ENCODE results near the gene TMEM204.
A peak's percentile ranks its signal among the peaks of the same experiment; 100 is the strongest.

Gene TMEM204

GRCh38 chr16:1540556-1540855, 7.0 kb downstream of the TMEM204 start:
- no peak for DNase-seq

DNA sequence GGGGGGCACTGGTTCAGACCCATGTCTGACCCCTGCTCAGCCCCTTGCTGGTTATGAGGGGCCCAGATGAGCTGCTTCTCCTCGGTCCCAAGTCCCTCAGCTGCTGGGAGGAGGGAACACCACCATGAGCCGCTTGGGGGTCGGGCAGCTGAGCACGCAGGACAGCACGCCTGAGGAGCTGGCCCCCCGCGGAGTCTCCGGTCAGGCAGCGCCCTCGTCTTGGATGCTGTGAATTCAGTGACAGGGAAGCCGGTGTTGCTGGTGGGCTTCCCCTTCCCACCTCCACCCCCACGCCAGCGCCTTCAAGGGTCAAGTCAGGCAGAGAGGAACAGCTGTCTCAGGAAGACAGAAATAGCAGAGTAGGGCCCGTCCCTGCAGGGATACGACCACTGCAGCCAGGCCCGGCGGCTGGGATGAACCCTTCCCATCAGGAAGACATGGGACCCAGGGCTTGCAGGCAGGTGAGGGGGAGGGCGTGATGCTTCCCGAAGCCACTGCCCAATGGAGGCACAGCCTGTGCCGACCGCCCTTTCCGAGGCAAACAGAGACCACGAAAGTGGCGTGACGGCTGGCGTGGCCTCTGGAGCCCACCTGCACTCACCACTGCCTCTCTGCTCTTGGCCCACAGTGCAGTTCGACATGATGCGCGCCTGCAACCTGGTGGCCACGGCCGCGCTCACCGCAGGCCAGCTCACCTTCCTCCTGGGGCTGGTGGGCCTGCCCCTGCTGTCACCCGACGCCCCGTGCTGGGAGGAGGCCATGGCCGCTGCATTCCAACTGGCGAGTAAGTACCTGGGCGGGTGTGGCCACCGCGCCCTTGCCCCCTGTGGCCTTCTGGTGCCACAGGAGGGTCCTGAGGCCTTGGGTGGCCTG, 8.1 kb downstream of the TMEM204 start:
- DNase-seq: no peak

- DNase-seq: no peak
Measured at GRCh38 chr16:1542166-1542500, 8.7 kb downstream of the TMEM204 start.

- DNase-seq: no peak
Measured at GRCh38 chr16:1542533-1542932, 9.1 kb downstream of the TMEM204 start.

GRCh38 chr16:1543085-1543896, 9.8 kb downstream of the TMEM204 start:
- DNase-seq: no peak

- no peak for DNase-seq
Measured at GRCh38 chr16:1545044-1546040, 11.9 kb downstream of the TMEM204 start.

GRCh38 chr16:1546430-1546829, 13.0 kb downstream of the TMEM204 start:
- DNase-seq: no peak

GRCh38 chr16:1548233-1548632, 14.8 kb downstream of the TMEM204 start:
- DNase-seq: no peak

DNA sequence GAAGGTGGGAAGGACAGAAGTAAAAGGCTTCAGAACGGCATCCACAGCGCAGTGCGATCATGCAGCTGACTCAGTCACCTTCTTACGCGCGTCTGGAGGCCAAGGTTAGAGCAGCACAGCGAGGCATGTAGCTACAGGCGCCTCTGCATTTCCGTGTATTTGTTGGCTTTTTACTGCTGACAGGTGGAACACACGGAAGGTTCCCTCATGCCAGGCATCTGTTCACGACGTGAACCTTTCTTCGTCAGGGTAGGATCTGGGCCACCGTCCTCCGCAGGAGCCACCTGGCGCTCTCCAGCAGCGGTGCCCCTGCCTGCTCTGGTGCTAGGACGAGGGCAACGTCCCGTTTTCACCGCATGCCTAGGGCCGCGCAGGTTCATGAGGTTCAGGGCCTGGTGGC, 15.3 kb downstream of the TMEM204 start:
- DNase-seq: peak; percentile 55

GRCh38 chr16:1550069-1550468, 16.6 kb downstream of the TMEM204 start:
- no peak for DNase-seq

DNA sequence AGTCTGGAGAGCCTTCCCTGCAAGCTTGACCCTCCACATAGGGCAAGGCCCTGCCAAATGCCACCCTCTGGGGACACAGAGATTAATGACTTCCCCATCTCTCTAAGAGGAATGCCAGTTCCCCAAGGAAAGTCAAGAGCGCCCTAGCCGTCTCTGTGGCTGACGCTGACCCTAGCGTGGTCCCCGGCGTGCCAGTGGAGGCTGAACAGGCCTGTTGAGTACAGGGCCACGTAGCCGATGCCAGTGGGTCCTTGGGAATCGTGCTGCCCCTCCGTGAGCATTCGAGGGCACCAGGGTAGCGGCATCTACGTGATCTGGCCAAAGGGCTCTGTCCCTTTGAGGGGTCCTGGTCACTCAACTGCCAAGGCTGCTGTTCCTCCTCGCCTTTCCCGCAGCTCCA, 17.2 kb downstream of the TMEM204 start:
- DNase-seq: no peak

GRCh38 chr16:1551166-1551565, 17.7 kb downstream of the TMEM204 start:
- no peak for DNase-seq

DNA sequence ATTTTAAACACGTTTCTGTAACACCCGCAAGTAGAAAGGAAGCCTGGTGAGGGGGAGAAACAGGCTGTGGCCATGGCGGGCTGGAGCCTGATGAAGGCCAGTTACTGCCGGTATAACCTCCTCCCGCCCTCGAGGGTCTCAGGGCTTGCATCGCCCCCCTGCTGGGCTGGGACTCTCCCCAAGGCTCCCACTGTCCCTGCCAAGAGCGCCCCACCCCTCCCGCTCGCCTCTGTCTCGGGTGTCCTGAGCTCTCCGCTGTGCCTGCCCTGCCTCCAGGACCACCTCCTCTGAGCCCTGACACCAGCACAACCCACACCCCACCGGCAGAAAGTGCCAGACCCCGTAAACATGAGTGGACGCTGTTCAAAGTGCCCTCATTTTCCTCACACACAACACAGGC, 18.7 kb downstream of the TMEM204 start:
- no peak for DNase-seq

DNA sequence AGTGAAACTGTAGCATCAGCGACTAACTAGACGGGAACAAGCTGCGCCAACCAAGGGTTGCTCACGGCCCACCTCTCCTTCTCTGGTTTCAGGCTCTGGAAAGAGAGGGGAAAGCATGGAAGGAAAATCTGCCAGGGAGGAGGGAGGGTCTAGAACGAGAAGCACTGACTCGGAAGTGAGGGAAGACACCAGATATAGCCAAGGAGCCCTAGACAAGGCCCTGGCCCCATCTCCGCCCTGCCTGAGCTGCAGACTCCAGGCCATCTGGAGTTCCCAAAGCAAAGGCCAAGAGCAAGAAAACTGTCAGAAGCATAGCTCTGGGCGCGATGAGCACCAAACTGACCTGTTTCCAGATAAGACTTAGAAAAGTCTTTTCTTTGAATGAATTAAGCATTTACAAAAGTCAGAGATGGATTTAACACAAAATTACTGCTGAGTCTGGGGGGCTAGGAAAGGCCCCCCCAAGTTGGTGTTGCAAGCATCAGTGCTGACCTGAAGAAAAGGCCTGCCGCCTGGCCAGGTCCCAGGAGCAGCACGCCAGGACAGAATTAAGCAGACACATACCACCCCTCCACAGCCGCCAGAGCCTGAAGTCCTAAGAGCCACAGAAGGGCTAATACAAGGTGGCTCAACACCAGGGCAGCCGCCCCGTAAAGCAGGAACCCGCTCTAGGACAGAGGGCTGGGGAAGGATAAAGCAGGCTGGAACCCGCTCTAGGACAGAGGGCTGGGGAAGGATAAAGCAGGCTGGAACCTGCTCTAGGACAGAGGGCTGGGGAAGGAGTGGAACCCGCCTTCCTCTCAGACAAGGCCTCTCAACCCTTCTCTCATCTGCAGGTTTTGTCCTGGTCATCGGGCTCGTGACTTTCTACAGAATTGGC, 20.7 kb downstream of the TMEM204 start:
- no peak for DNase-seq

GRCh38 chr16:1554826-1555445, 21.5 kb downstream of the TMEM204 start:
- no peak for DNase-seq

GRCh38 chr16:1556254-1556653, 22.8 kb downstream of the TMEM204 start:
- no peak for DNase-seq

- DNase-seq: no peak
Measured at GRCh38 chr16:1557074-1557473, 23.6 kb downstream of the TMEM204 start.

- no peak for DNase-seq
Measured at GRCh38 chr16:1557576-1557975, 24.1 kb downstream of the TMEM204 start.

DNA sequence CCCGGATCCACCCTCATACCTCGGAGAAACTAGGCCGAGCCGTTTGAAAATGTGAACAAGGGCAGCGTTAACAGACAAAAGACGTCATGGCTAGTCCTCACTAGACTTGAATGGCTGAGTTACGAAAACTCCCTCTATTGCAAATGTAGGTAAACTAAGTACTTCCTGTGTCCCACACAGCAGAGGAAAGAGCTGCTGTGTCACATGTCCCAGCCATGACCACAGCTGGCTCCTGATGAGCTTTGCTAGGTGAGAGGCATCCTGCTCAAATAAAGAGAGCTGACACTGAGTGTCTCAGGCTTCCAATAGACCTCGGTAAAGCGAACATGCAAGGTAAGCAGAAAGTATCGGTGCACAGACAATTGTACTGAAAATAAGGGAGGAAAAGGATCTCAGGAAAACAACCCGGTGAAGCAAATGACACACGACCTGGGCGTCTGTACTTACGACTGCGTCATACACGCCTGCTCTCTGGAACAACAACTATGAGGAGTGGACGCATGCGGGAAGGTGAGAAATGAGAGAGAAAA, 26.0 kb downstream of the TMEM204 start:
- no peak for DNase-seq

- DNase-seq: no peak
Measured at GRCh38 chr16:1560153-1560552, 26.7 kb downstream of the TMEM204 start.

DNA sequence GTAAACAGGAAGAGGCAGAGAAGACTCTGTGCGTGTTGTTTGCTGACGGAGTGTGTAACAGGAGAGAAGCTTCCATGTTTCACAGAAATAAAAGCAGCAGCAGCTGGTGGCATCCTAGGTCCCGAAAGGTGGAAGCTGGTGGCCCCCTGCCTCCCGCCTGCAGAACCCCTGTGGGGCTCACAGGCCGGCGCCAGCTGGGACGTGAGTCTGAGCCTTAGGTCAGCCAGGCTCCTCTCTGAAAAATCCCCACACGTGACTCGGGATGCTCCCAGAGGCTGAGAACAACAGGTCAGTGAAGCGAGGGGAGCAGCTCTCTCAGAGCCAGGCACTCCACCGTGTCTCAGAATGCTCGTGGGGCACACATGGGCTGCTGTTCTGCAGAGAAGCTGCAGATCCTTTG, 27.4 kb downstream of the TMEM204 start:
- DNase-seq: no peak

All from NCI-H2171 treated with DMSO at 0.1 percent for 48 hours (cell line).